BJ (cell line): Measurements from ENCODE around the gene EDARADD. TPM values are rescaled to one million over a fixed set of nuclear protein-coding genes. Genes with fewer than 3 reads are reported as not detected.
"Not testable (repeated sequence)": the region's sequence is repeated elsewhere in the genome, so short reads cannot be mapped to it uniquely, and the experiment has no call there.

Experiments
- CTCF ChIA-PET: fragments of 350-600 bp; formaldehyde crosslinking; extraction: SDS; loops from one replicate; lab custom pipeline; 2021; ENCODE audit warnings: antibody characterized with exemption, inconsistent platforms; lab: Yijun Ruan, JAX
- POLR2A ChIA-PET: fragments of 300-600 bp; sonication (Branson Sonifier 250); formaldehyde crosslinking; extraction: SDS; loops from one replicate; lab custom pipeline; 2021; ENCODE audit warnings: antibody characterized with exemption; lab: Charles Lee
- DNase-seq: peaks from one replicate; pipeline ENCODE4 v3.0.0-alpha.2; 2011; ENCODE audit warnings: low read depth
- H3K27me3 ChIP-seq: 2 replicates; pipeline ENCODE4 v1.6.0; 2011; ENCODE audit warnings: low read length; ENCODE audit not compliant: control insufficient read depth, insufficient read depth
- H3K36me3 ChIP-seq: 2 replicates; pipeline ENCODE4 v1.5.1; 2011; ENCODE audit warnings: low read length; ENCODE audit not compliant: control insufficient read depth, insufficient read depth
- H3K4me3 ChIP-seq: 2 replicates; pipeline ENCODE4 v1.5.1; 2011; ENCODE audit warnings: low read depth, mild to moderate bottlenecking, control low read depth, low read length
- polyA plus RNA-seq: library from polyadenylated mRNA; depleted of rRNA; stranded (reverse); fragments of >200 nt; gene quantifications from 2 replicates; pipeline ENCODE4 v1.2.3, GENCODE V29; 2011
- TF ChIP-seq, protein P1 (sequence below): IDR thresholded peaks from 2 replicates; pipeline ENCODE4 v1.5.1; 2011; ENCODE audit warnings: low read depth, mild to moderate bottlenecking, control low read depth, inconsistent platforms, low read length, moderate library complexity; ENCODE audit not compliant: insufficient read depth

Gene EDARADD
- polyA plus RNA-seq, 1 experiment: not detected

DNA sequence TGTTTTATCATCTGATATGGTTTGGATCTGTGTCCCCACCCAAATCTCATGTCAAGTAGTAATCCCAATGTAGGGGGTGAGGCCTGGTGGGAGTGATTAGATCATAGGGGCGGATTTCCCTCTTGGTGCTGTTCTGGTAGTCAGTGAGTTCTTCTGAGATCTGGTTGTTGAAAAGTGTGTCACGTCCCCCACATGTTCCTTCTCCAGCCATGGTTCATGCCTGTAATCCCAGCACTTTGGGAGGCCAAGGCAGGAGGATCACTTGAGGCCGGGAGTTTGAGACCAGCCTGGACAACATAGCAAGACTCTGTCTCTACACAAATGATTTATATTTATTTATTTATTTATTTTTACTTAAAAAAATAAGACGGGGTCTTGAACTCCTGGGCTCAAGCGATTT, 30.8 kb upstream of the EDARADD start:
- CTCF ChIA-PET: no interaction called here
- no peak overlapping the region for H3K4me3 ChIP-seq
- H3K36me3 ChIP-seq: no peaks in the 10 kb centered on the region
- TF ChIP-seq, protein P1, sequence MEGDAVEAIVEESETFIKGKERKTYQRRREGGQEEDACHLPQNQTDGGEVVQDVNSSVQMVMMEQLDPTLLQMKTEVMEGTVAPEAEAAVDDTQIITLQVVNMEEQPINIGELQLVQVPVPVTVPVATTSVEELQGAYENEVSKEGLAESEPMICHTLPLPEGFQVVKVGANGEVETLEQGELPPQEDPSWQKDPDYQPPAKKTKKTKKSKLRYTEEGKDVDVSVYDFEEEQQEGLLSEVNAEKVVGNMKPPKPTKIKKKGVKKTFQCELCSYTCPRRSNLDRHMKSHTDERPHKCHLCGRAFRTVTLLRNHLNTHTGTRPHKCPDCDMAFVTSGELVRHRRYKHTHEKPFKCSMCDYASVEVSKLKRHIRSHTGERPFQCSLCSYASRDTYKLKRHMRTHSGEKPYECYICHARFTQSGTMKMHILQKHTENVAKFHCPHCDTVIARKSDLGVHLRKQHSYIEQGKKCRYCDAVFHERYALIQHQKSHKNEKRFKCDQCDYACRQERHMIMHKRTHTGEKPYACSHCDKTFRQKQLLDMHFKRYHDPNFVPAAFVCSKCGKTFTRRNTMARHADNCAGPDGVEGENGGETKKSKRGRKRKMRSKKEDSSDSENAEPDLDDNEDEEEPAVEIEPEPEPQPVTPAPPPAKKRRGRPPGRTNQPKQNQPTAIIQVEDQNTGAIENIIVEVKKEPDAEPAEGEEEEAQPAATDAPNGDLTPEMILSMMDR: no peak
- no peak for DNase-seq
- POLR2A ChIA-PET: no interaction called here
- H3K27me3 ChIP-seq: no peaks in the 10 kb centered on the region

DNA sequence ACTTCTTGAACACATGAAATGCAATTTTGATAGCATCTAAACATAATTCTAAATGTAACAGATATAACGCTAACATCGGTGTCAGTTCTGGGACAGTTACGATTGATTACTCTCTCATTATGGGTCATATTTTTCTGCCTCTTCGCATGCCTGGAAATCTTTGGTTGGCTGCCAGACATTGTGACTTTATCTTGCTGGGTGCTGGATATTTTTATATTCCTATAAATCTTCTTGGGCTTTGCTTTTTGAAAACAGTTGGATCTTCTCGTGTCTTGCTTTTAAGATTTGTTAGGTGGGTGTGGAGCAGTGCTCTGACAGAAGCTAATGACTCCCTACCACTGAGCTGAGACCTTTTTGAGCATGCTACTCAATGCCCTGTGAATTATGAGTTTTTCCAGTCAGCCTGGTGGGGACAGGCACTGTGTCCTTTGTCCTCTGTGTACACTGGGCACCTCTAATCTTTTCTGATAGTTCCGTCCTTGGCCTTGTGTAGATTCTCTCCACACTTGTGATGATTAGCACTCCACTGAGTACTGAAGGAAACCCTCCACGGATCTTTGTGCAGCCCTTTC, 28.0 kb upstream of the EDARADD start:
- Histone ChIP-seq H3K27me3 (no peaks in the 10 kb centered on the region), H3K4me3 (no peak overlapping the region), H3K36me3 (no peaks in the 10 kb centered on the region)
- ChIA-PET CTCF (no interaction called here), POLR2A (no interaction called here)
- no peak for DNase-seq
- TF ChIP-seq, protein P1: no peak

DNA sequence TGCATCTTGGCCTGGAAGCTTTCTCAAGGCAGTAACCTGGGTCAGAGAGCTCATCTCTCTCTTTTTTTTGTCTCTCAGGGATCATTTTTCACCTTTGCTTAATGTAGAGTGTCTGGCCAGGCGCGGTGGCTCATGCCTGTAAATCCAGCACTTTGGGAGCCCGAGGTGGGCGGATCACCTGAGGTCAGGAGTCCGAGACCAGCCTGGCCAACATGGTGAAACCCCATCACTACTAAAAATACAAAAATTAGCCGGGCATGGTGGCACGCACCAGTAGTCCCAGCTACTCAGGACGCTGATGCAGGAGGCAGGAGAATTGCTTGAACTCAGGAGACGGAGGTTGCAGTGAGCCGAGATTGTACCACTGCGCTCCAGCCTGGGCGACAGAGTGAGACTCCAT, 27.4 kb upstream of the EDARADD start:
- H3K27me3 ChIP-seq, H3K4me3 ChIP-seq, DNase-seq, POLR2A ChIA-PET, H3K36me3 ChIP-seq, CTCF ChIA-PET: not testable (repeated sequence)

DNA sequence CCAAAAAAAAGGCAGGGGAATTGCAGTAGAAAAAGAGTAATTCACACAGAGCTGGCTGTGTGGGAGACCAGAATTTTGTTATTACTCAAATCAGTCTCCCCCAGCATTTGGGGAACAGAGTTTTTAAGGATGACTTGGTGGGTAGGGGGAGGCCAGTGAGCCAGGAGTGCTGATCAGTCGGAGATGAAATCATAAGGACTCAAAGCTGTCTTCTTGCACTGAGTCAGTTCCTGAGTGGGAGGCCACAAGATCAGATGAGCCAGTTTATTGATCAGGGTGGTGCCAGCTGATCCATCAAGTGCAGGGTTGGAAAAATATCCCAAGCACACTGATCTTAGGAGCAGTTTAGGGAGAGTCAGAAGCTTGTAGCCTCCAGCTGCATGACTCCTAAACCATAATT, 23.7 kb upstream of the EDARADD start:
- no peaks in the 10 kb centered on the region for H3K27me3 ChIP-seq
- no peak overlapping the region for H3K4me3 ChIP-seq
- DNase-seq: no peak
- POLR2A ChIA-PET: no interaction called here
- no peaks in the 10 kb centered on the region for H3K36me3 ChIP-seq
- CTCF ChIA-PET: interaction anchor here (0.8 kb wide), 1 partner anchor 26 kb away, joined by 4 read pairs; no protein-coding TSS in a partner anchor
- TF ChIP-seq, protein P1: no peak

DNA sequence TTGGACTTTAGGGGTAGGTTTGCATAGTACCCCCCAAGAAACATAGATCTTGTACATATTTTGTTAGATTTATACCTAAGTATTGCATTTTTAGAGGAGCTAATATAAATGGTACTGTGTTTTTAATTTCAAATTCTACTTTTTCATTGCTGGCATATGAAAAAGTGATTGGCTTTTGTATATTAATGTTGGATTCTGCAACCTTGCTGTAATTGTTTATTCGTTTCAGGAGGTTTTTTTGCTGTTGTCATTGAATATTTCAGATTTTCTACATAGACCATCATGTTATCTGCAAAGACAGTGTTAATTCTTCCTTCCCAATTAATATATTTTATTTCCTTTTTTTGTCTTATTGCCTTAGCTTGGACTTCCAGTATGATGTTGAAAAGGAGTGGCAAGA, 23.0 kb upstream of the EDARADD start:
- H3K4me3 ChIP-seq: no peak overlapping the region
- DNase-seq: no peak
- no peaks in the 10 kb centered on the region for H3K36me3 ChIP-seq
- ChIA-PET CTCF (interaction anchor here (0.8 kb wide), 1 partner anchor 25 kb away, joined by 4 read pairs; no protein-coding TSS in a partner anchor), POLR2A (no interaction called here)
- H3K27me3 ChIP-seq: no peaks in the 10 kb centered on the region
- TF ChIP-seq, protein P1: no peak
